HL-60/S4 treated with phorbol 12-myristate 13-acetate at 8.2 ng/mL for 4 days and 3 days (cell line): ENCODE measurements around the gene SRGAP2C.
"Not testable (repeated sequence)": the region's sequence is repeated elsewhere in the genome, so short reads cannot be mapped to it uniquely, and the experiment has no call there.

Source experiments
- in situ Hi-C: fragments of 300-500 bp; cut with MboI; formaldehyde crosslinking; loops from 2 replicates; pipeline ENCODE4 v1.15.0; 2022; ENCODE audit warnings: low sequenced_read_pairs

Gene SRGAP2C

DNA sequence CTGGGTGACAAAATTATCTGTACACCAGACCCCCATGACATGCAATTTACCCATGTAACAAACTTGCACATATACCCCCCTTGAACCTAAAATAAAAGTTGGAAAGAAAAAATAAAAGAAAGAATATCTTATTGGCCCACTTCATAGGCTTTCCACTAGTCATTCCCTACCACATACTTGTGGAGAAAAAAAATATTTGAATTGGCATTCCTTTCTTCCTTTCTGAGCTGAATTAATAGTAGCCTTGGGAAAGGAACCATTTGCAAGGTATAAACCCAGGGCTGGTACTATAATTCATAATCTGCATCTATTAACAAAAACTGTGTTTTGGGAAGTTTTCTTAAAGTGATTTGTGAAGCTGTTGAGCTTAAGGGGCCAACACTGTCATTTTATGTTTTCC, 140.0 kb downstream of the SRGAP2C start:
- in situ Hi-C loops = not testable (repeated sequence)

DNA sequence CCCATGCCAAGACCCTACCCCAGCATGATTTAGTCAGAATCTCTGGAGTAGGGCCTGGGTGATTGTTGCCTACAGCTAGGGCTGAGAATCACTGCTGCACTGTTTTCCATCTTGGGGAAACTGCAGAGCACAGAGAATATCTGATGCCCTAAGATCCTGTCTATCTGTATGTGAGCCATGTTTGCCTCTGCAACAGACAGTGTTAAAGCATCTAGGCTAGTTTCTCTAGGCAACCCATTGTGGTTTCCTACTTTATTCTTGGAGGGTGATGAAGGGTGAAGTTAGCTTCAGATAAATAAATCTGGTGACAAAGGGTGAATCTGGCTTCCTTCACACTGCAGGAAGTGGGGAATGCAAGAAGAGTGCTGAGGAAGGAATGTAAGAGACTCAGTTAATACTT, 147.4 kb downstream of the SRGAP2C start:
- in situ Hi-C loops = not testable (repeated sequence)

DNA sequence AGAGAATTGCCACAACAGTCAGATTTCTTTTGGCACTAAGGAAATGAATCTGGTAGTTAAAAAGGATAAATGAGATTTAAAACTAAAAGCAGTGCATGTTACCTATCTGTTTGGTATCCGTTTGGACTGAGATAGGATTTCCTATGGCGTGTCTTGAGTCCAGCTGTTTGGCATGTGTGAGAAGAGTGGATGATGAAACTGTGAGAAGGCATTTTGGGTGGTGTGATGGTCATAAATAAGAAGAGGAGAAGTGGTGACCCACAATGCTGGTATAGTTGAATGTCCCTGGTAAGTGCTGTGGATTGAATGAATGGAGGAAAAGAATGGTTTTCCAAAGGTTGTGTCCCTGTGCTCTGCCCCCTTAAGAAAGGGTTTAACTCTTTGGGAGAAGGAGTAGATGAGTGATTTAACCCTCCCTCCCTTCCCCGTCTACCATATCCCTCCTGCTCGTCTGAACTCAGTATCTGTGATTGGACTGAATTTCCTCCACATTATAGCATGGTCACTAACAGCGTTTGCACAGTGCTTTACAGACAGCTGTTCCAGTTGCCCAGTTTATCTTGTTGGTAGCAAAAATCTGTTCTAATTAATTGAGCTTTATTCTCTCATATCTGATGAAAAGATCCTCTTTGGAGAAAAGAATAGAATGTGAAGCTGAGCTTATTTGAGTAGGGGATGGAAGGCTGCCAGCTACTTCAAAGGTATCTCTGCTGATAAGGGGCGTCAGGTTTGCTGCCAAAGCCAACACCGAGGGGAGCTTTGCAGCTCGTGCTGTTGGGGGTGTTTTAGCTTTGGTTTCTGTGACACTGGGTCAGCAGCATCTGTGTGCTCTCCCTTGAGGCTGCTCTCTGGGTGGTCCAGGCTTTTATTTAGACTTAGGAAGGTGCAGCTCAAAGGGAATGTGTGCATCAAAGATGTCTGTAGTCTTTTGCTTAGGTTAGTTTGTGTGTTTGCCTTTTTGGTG, 148.1 kb downstream of the SRGAP2C start:
- in situ Hi-C loops = not testable (repeated sequence)

DNA sequence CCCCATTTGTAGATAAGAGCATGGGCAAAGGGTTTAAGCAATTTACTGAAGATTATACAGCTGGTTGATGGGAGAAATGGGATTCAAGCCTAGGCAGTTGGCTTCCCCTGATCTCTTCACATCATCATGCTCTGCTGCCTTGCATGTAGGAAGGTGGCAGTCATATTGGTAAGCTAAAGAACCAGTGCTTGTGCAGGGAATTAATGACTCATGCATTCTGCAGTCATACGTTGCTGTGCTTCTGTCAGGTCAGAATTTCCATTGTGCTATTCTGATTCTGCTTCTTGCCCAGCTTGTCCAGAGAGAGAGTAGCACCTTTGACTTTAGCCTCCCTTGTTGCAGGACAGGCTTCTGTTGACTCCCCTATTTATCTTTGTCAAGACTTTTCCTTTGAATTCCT, 153.2 kb downstream of the SRGAP2C start:
- in situ Hi-C loops = not testable (repeated sequence)

DNA sequence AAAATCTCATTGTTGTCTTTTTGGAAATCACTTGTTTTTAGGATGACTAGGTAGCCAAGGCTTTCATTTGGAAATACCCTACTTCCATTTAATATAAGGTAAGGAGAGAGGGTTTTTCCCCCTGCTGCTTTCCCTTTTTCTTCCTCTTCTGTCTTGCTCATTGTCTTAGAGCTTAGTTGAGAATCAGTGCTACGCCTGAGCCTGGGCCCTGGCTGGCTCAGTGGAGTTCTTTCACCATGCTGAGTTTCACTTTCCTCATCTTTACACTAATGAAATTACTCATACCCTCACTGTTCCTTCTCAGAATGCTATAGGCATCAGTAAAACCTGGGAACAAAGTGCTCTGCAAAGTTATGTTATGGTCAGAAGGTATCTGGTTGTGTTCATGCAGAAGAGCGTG, 154.8 kb downstream of the SRGAP2C start:
- in situ Hi-C loops = not testable (repeated sequence)

DNA sequence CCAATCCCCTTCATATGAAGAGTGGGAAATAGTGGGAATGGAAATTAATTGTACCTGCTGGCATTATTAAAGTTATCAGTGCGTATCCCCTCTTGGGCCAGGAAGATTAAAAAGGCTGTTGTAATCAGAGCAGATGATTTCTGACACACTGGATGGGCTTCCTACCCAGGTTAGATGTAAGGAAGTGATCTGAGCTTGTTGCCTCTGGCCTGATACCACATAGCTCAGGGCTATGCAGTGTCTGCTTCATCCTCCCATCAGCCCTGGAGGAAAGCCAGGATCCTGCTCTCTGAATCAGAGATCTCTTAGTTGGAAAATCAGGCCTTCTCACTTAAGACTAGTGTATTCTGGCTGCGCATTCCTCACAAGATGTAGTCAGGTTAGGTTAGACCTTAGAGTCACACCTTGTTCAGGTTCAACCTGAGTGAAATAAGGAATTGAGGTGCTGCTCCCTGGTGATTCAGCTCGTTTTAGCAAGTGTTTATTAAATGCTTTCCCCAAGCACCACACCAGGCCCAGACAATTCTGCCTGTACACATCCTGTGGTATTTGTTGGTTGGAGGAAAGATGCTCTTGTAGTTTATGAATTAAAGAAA, 158.6 kb downstream of the SRGAP2C start:
- in situ Hi-C loops = not testable (repeated sequence)

DNA sequence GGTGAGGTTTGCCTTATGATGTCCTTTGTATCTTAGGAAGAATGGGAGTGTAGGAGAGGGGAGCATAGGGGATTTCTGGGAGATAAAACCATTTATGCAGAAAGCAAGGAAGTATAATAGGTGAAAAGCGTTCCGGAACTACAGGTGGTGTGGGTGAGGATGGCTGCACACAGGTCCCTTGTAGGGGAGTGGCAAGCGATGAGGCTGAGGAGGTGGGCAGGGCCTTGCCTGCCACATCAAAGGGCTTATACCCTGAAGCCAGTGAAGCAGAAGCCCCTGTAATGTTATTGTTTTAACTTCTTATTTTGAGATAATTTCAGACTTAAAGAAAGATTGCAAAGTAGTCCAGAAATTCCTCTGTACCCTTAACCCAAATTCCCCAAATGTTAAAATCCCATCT, 159.6 kb downstream of the SRGAP2C start:
- in situ Hi-C loops = not testable (repeated sequence)

DNA sequence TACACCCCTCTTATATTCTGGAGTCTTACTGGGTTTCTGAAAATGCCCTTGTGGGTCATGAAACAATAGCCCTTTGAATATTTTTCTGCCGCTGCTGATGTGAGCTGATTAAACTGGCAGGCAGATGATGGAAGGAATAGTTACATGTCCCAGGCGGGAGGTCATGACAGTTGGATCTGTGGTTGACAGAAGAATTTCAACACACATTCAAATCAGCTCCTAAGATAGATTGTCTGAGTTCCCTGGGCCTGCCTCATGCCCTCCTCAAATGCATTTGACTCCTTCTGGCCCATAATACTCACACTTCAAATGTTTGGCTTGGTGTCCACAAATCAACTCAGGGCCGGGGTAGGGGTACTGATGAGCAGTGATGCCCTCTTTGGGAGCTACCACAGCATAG, 161.9 kb downstream of the SRGAP2C start:
- in situ Hi-C loops = not testable (repeated sequence)

DNA sequence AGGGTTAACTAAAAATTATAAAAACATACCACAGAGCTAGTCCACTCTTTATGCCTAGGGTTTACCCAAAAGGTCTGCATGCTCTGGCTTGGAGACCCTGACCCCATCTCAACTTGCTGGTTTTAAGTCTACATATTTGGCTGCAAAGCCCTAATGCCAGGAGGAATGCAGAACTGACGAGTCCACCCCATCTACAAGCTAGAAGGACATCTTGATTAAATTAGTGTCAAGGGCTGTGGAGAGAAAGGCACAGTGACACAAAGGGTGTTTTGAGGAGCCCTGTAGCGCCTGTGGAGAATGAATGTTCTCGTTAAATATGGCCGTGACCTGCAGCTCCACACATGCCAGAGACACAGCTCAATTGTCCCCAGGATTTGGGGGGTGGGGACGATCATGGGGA, 162.7 kb downstream of the SRGAP2C start:
- in situ Hi-C loops = not testable (repeated sequence)

DNA sequence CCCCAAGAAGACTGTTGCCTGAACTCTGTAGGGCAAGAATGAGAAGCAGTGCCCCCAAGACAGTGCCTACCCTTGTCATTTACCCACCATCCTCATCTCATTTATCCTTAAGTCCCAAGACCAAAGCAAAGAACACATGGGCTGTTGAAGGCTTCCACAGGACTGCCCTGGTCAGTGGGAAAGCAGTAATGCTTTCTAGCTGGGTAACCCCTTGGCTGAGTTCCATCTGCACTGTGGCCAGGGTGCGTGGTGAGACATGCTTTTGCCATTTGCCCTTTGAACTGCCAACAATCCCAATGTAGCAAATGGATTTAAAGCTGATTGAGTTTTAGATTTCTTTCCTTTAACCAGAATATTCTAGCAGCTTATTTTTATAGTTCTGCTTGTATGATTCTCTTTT, 163.3 kb downstream of the SRGAP2C start:
- in situ Hi-C loops = not testable (repeated sequence)

DNA sequence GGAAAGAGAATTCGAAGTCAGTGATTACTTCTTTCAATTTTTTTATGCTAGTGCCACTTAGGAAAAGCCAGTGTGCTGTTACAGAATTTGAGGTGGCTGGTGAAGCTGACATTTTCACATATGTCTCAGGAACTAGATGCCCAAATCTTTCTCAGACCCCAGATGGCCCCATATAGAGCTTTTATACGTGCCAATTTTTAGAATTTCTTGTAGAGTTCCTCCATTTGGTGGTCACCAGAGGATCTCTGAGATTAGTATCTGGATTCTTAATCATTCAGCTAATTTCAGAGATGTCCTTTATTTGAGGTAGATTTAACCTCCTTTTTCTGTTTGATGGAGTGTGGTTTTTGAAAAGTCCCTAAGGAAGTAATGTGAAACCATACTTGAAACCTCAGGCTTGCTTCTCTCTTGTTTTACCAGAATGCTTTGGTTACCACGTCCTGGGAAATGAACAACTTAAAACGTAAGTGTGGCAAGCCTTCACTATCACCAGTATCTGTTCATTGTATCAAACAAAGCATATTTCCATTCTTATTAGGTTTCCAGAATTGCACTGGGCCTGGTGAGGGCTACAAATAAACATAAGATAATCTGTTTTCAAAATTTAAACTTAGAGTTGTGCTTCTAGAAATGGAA, 164.7 kb downstream of the SRGAP2C start:
- in situ Hi-C loops = not testable (repeated sequence)

DNA sequence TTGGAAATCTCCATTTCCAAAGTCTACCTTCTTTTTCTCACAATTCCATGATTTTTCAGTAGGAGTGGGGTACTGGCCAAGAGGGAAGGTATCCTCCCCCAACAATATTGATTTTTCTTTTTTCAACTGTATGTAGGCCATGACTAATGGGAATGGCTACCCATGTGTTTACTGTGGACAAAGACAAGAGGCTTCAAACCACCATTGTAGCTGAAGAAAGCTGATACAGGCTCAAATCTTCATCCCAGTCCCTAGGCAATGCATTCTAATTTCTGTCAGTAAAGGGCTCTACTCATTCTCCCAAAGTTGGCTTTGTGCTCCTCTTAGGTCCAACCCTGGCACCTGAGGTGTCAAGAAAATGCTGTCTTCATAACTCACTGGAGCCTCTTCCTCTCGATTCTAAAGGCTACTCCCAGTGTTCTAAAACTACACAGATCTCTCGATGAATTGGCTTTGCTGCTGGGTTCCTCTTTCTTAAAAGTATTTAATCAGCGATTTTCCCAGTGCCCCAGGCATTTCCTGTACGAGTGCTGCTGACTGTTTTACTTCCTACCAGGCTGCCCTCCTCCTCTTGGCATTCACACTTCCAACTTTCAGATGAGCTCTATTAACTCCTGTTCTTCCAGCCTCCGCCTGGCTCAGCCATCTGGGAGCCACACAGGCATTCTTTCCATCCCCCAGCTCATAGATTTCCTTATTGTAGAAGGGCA, 171.1 kb downstream of the SRGAP2C start:
- in situ Hi-C loops = not testable (repeated sequence)

DNA sequence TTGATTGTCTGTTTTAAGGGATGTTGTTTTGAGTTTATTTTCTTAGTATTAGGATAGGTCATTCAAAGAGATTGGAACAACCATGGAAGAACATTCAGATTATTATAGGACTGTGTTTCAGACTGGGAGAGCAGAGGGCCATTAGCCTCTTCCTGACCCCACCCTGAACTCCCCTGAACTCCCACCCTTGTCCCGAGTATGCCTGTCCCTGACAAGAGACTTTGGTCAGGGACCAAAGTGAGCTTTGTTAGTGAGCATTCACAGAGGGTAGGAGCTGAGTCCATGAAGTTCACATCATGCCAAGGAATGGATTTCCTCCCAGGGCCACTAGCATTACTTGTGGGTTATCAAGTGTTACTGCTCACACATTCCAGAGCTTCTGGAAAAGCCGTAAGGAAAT, 172.0 kb downstream of the SRGAP2C start:
- in situ Hi-C loops = not testable (repeated sequence)

DNA sequence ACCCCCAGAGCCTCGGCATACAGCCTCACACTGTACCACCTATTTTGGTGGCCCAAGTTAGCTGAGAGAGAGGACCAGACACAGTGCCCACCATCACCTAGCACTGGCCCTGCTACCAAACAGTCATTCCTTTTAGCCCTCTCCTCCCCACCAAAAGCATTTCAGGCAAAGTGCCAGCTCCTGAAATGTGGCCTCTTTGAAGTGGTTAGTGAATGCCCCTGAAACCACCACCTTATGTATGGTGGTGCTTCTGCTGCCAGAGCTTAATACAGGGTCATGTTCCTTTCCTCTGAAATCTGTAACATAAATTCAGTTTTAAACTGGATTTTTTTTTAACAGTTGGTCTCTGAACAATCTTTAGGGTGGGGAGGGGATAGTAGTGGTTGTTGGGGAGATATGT, 175.8 kb downstream of the SRGAP2C start:
- in situ Hi-C loops = not testable (repeated sequence)

DNA sequence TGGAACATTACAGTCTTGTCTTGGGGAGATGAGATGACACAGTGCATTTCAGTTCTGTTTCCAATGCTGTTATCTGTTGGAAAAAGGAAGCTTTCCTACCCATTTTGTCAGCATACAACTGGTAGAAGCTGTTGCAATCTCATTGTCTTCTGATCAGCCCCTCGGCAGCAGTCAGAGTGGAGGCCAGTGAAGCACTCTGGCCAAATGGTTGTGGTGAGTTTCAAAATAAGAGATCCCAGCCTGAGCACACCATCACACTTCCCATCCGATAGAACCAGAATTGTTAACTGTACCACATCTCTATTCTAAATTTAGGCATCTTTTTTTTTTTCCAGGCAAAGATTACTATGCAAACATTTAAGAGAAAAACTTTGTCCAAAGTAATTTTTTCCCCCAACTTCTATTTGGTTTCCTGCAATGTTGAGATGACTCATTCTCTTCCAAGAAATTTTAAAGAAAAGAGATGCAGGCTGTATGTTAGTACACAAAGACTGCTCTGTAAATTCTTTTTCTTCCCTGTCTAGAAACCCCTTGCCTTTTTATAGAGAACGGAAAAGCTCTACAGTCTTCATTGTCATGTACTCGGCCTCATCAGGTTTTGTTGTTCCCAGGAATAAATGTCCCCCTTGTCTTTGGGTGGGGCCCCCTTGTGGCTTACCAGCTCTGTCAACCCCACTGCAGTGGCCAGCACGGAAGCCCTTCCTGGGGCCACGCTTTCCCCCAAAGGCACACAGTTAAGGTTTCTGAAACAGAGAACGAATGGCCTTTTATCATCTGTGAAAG, 176.9 kb downstream of the SRGAP2C start:
- in situ Hi-C loops = not testable (repeated sequence)

DNA sequence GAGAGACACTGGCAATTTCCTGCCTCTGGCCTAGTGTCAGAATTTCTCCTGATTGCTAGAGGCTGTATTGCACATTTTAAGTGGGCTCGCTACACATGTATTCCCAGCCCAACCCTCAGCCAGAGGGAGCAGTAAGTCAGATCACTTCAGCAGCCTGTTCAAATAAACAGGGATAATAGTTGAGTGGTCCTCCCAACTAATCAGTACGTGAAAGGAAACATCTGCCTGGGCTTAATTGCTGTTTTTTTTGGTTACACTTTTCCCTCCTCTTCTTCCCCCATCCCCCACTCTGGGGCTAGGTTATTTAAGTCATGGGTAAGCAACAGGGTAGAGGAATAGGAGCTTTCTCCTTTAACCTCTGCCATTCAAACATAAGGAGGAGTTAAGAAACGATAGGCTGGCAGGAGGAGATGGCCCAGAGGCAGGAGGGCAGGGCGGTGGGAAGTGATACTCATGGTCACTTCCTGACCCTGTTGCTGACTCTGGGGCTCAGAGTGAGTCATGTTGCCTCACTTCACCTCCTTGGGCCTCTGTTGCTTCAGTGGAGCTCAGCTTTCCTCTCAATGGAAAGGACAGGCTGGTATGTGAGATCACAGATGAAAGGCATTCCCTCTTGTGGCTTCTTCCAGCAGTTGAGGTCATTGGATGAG, 177.6 kb downstream of the SRGAP2C start:
- in situ Hi-C loops = not testable (repeated sequence)

DNA sequence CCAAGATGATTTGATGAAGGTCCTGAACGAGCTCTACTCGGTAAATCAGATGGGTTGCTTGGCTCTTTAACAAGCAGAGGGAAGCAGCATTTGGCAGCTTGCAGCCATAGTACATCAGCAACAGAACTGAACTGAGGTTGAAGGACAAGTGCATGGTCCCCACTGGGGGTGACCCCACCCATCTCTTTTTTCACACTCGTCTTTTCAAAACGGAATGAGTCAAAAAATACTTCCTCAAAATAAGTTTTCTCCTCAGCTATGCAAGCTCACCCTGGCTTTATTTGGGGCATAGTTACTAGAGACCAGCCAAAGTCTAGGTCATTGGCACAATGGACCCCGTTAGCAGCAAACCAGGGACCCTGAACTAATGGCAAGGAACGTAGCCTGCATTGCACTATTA, 180.5 kb downstream of the SRGAP2C start:
- in situ Hi-C loops = not testable (repeated sequence)

DNA sequence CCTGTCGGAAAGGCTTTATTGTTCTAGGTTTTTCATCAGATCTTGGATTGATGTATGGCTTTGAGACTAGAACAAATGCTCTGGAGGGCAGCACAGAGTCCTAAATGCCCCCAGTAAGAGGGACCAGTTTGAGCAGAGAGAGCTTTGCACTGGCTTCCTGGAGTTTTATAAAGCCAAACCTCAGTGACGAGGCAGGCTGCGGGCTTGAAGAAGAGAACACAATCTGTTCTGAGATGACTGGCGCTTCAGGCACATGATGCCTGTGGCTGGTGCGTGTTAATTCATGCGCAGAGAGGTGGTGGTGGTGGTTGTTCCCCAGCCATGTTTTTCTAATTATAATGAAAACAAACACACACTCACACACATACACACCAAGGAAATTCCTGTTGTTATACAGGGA, 180.9 kb downstream of the SRGAP2C start:
- in situ Hi-C loops = not testable (repeated sequence)

DNA sequence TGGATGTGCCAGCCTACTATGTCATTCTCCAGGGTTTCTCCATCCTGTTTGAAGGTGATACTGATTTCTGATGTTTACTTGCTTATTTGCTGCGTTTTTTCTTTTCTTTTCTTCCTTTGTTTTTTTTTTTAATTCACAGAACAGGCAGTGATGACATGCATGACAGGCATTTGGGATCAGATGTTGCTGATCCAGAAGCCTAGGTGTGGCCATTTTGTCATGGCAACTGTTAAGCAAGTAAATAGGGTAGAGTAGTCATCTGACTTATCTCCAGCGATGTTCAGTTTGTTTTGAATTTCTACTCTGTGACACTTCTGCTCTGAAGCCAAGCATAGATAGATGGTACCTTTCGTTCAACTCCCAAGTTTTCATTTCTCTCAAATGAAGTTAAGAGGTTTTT, 181.4 kb downstream of the SRGAP2C start:
- in situ Hi-C loops = not testable (repeated sequence)

DNA sequence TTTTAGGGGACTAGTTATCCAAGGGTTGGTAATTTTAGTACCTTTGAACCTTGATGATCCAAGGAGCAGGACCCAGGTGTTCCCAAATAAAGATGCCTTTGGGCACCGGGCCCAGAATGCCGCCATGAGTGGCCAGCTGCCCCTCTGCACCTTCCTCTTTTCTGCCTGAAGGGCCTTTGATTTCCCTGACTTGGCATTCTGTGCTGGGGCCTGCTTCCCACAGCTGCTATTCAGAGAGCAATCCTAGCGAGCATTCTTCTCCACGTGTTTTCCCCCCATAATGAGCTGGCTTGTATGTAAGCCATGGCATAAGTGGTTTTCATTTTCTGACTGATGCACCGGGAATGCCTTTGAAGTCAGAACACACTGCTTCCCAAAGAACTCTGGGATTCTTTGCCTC, 184.1 kb downstream of the SRGAP2C start:
- in situ Hi-C loops = not testable (repeated sequence)
